Suprapubic skin (tissue), 4 donors: ENCODE measurements around the gene BRD9. TPM values are rescaled to one million over a fixed set of nuclear protein-coding genes. Genes with fewer than 3 reads are reported as not detected.

Experiments used
- DNase-seq, 2 donors: peaks; one replicate each; pipeline ENCODE4 v3.0.0-alpha.2; 2019; ENCODE audit warnings: low spot score in 2 of 2
- H3K27ac ChIP-seq: fragments of 200-600 bp; sonication (generic); one replicate; pipeline ENCODE4 v1.5.1; 2019
- H3K27me3 ChIP-seq: fragments of 200-600 bp; sonication (generic); one replicate; pipeline ENCODE4 v1.5.1; 2019
- H3K36me3 ChIP-seq: fragments of 200-600 bp; sonication (generic); one replicate; pipeline ENCODE4 v1.5.1; 2019
- H3K4me1 ChIP-seq: fragments of 200-600 bp; sonication (generic); one replicate; pipeline ENCODE4 v1.5.1; 2019
- H3K4me3 ChIP-seq: fragments of 200-600 bp; sonication (generic); one replicate; pipeline ENCODE4 v1.5.1; 2019; ENCODE audit warnings: mild to moderate bottlenecking
- H3K9me3 ChIP-seq: fragments of 200-600 bp; sonication (generic); one replicate; pipeline ENCODE4 v1.5.1; 2019
- CTCF ChIP-seq, 2 donors: fragments of 200-600 bp in 1 of 2; fragments of 450-650 bp in 1 of 2; sonication (generic) in 1 of 2; IDR thresholded peaks; one replicate each; pipeline ENCODE4 v1.5.1; 2016 to 2019; ENCODE audit warnings: antibody characterized with exemption in 2 of 2, mild to moderate bottlenecking in 1 of 2, moderate library complexity in 1 of 2
- EP300 ChIP-seq: sonication (generic); formaldehyde crosslinking; IDR thresholded peaks from one replicate; pipeline ENCODE4 v1.6.1; 2017; ENCODE audit warnings: antibody characterized with exemption
- POLR2A ChIP-seq, 2 donors: fragments of 450-650 bp; IDR thresholded peaks; one replicate each; pipeline ENCODE4 v1.6.1; 2017; ENCODE audit warnings: antibody characterized with exemption in 2 of 2, mild to moderate bottlenecking in 2 of 2, moderate library complexity in 2 of 2
- POLR2AphosphoS5 ChIP-seq, 3 donors: sonication (generic); formaldehyde crosslinking; IDR thresholded peaks; one replicate each; pipeline ENCODE4 v1.6.1; 2017; ENCODE audit warnings: antibody characterized with exemption in 3 of 3
- WGBS: methylation state at CpG from one replicate; pipeline ENCODE4 v1.1.5; 2018; 5-methylcytosine and 5-hydroxymethylcytosine counted together
- total RNA-seq, 4 donors: library from RNA; depleted of rRNA; stranded (reverse); fragments of >200 nt; gene quantifications; one replicate each; pipeline ENCODE4 v1.1.0, GENCODE V29; 2016

Gene BRD9
- total RNA-seq, 4 donors from 2014 or later: 25.2 to 73.0 (median 38.8) TPM

- peak overlapping the region; percentile 89 for H3K4me3 ChIP-seq
- WGBS: 84% methylated on average over 30 of the region's 34 CpGs
- no peaks in the 10 kb centered on the region for H3K9me3 ChIP-seq
- H3K36me3 ChIP-seq: peaks cover 44% of the 10 kb centered on the region
- TF ChIP-seq POLR2A (IDR thresholded peaks at IDR 0.05): no peak
- no peak for TF ChIP-seq EP300
- H3K4me1 ChIP-seq: peaks cover 19% of the 10 kb centered on the region
- no peak overlapping the region for H3K27ac ChIP-seq
- no peaks in the 10 kb centered on the region for H3K27me3 ChIP-seq
- peak; percentile 57 to 73 for DNase-seq
These were observed 1.3 kb downstream of the BRD9 start for GRCh38 chr5:891117-891836.

- Histone ChIP-seq H3K27me3 (no peaks in the 10 kb centered on the region), H3K27ac (no peak overlapping the region), H3K9me3 (no peaks in the 10 kb centered on the region), H3K4me1 (peaks cover 19% of the 10 kb centered on the region), H3K36me3 (peaks cover 65% of the 10 kb centered on the region), H3K4me3 (no peak overlapping the region)
- WGBS: 95% methylated on average over 15 of the region's 15 CpGs
- DNase-seq: peak in 1 of 2 donors; percentile 25
- TF ChIP-seq POLR2AphosphoS5 (IDR thresholded peaks at IDR 0.05) (no peak), CTCF (IDR thresholded peaks at IDR 0.05) (no peak), POLR2A (IDR thresholded peaks at IDR 0.05) (no peak), EP300 (no peak)
These were observed 3.4 kb downstream of the BRD9 start for GRCh38 chr5:889075-889710.

GRCh38 chr5:888638-889035 is 4.0 kb downstream of the BRD9 start:
- H3K4me3 ChIP-seq: no peak overlapping the region
- peaks cover 19% of the 10 kb centered on the region for H3K4me1 ChIP-seq
- no peaks in the 10 kb centered on the region for H3K9me3 ChIP-seq
- H3K36me3 ChIP-seq: peaks cover 70% of the 10 kb centered on the region
- TF ChIP-seq EP300 (no peak), POLR2AphosphoS5 (IDR thresholded peaks at IDR 0.05) (no peak), POLR2A (IDR thresholded peaks at IDR 0.05) (no peak), CTCF (IDR thresholded peaks at IDR 0.05) (no peak)
- H3K27me3 ChIP-seq: no peaks in the 10 kb centered on the region
- no peak overlapping the region for H3K27ac ChIP-seq
- DNase-seq: no peak
- WGBS: 93% methylated on average over 11 of the region's 11 CpGs

- Histone ChIP-seq H3K27ac (no peak overlapping the region), H3K9me3 (no peaks in the 10 kb centered on the region), H3K4me3 (no peak overlapping the region), H3K27me3 (no peaks in the 10 kb centered on the region), H3K36me3 (peaks cover 76% of the 10 kb centered on the region), H3K4me1 (peaks cover 15% of the 10 kb centered on the region)
- no peak for TF ChIP-seq EP300
- no peak for TF ChIP-seq POLR2A (IDR thresholded peaks at IDR 0.05)
- no peak for TF ChIP-seq CTCF (IDR thresholded peaks at IDR 0.05)
- TF ChIP-seq POLR2AphosphoS5 (IDR thresholded peaks at IDR 0.05): no peak
- WGBS: 80% methylated on average over 13 of the region's 14 CpGs
- peak in 1 of 2 donors; percentile 40 for DNase-seq
These were observed 4.5 kb downstream of the BRD9 start for GRCh38 chr5:887947-888637.

GRCh38 chr5:886716-887325 is 5.8 kb downstream of the BRD9 start:
- 93% methylated on average over 26 of the region's 26 CpGs for WGBS
- H3K36me3 ChIP-seq: peaks cover 86% of the 10 kb centered on the region
- H3K4me1 ChIP-seq: peaks cover 10% of the 10 kb centered on the region

More at GRCh38 chr5:886716-887325, 5.8 kb downstream of the BRD9 start:
- H3K9me3 ChIP-seq: no peaks in the 10 kb centered on the region
- no peaks in the 10 kb centered on the region for H3K27me3 ChIP-seq
- TF ChIP-seq EP300 (no peak), POLR2AphosphoS5 (IDR thresholded peaks at IDR 0.05) (no peak), POLR2A (IDR thresholded peaks at IDR 0.05) (no peak), CTCF (IDR thresholded peaks at IDR 0.05) (no peak)
- H3K27ac ChIP-seq: no peak overlapping the region
- peak in 1 of 2 donors; percentile 55 for DNase-seq
- no peak overlapping the region for H3K4me3 ChIP-seq
